Endodermal cell (in vitro differentiated cells): ENCODE measurements around the gene SYCP3. TPM values are rescaled to one million over a fixed set of nuclear protein-coding genes. Genes with fewer than 3 reads are reported as not detected.

Experiments used
- DNase-seq: peaks from one replicate; pipeline ENCODE4 v3.0.0-alpha.2; 2017
- H3K27ac ChIP-seq: 2 replicates; pipeline ENCODE4 v1.5.1; 2013; ENCODE audit warnings: mild to moderate bottlenecking, low read depth, low read length, moderate library complexity
- H3K27me3 ChIP-seq: 2 replicates; pipeline ENCODE4 v1.6.1; 2013; ENCODE audit warnings: mild to moderate bottlenecking, low read length, moderate library complexity; ENCODE audit not compliant: insufficient read depth, control insufficient read depth, poor library complexity, severe bottlenecking
- H3K36me3 ChIP-seq: 2 replicates; pipeline ENCODE4 v1.7.0; 2013; ENCODE audit warnings: mild to moderate bottlenecking, low read length, moderate library complexity; ENCODE audit not compliant: control insufficient read depth, insufficient read depth
- H3K4me1 ChIP-seq: one replicate; pipeline ENCODE4 v1.7.0; 2013; ENCODE audit warnings: low read length; ENCODE audit not compliant: control insufficient read depth, insufficient read depth
- H3K4me3 ChIP-seq: 2 replicates; pipeline ENCODE4 v1.5.1; 2013; ENCODE audit warnings: mild to moderate bottlenecking, low read length, moderate library complexity
- H3K9ac ChIP-seq: 2 replicates; pipeline ENCODE4 v1.6.1; 2013; ENCODE audit warnings: mild to moderate bottlenecking, low read length, moderate library complexity; ENCODE audit not compliant: poor library complexity, severe bottlenecking; ENCODE audit errors: extremely low read depth
- H3K9me3 ChIP-seq: 2 replicates; pipeline ENCODE4 v1.6.1; 2013; ENCODE audit warnings: mild to moderate bottlenecking, low read length, moderate library complexity; ENCODE audit not compliant: control insufficient read depth
- H3K27ac Mint-ChIP-seq: 2 replicates; pipeline ENCODE4 v1.8.0; 2020; ENCODE audit warnings: mixed read lengths
- H3K27me3 Mint-ChIP-seq: 2 replicates; pipeline ENCODE4 v1.8.0; 2021; ENCODE audit warnings: mild to moderate bottlenecking, mixed read lengths; ENCODE audit not compliant: insufficient read depth
- H3K36me3 Mint-ChIP-seq: 2 replicates; pipeline ENCODE4 v1.8.0; 2020; ENCODE audit warnings: low read depth, mixed read lengths
- H3K4me1 Mint-ChIP-seq: 2 replicates; pipeline ENCODE4 v1.8.0; 2020; ENCODE audit warnings: mixed read lengths
- H3K4me3 Mint-ChIP-seq: 2 replicates; pipeline ENCODE4 v1.8.0; 2020; ENCODE audit warnings: mild to moderate bottlenecking, moderate library complexity, mixed read lengths
- H3K9me3 Mint-ChIP-seq: 2 replicates; pipeline ENCODE4 v1.8.0; 2020; ENCODE audit warnings: mild to moderate bottlenecking, mixed read lengths
- CTCF ChIP-seq: fragments of 200-600 bp; sonication (generic); conservative IDR thresholded peaks from 2 replicates; pipeline ENCODE4 v1.5.0; 2021; ENCODE audit warnings: antibody characterized with exemption, mild to moderate bottlenecking
- WGBS, 2 experiments: methylation state at CpG; one replicate each; pipeline versions ENCODE4 v1.1.5 to v1.1.7; 2013; ENCODE audit warnings: missing lambda C conversion rate in 2 of 2, mixed read lengths in 1 of 2; ENCODE audit not compliant: insufficient coverage in 1 of 2, insufficient read length in 1 of 2; 5-methylcytosine and 5-hydroxymethylcytosine counted together
- total RNA-seq, 2 donors: library from RNA; stranded (reverse); fragmentation: NEBNext Ultra II Directional in 1 of 2; extraction: Animal tissue kit (Norgen Biotek cat#: 25700) in 1 of 2; gene quantifications; 2 replicates in 1 of 2; 3 replicates in 1 of 2; pipeline ENCODE4 v1.2.1, GENCODE V29; 2021

Gene SYCP3
- total RNA-seq, 2 donors from 2014 or later, result not detected

DNA sequence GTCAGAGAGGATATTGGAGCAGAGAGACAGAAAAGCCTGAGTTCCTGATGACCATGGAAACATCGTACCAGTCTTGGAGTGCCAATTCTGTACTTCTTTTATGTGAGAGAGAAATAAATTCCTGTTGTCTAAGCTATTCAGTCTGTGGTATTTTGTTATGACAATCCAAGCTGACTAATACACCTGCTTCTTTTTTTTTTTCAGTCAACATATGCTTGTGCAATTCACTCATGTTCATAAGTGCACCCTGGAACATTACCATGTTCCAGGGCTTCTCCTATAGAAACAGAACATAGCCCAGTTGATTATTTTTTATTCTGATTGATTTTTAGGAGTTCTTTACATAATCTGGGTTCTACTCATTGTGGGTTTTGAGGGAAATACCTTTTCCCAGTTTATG lies 43.6 kb downstream of the SYCP3 start:
- TF ChIP-seq CTCF, result no peak
- Mint-ChIP-seq H3K36me3 (no peaks in the 10 kb centered on the region), H3K9me3 (no peaks in the 10 kb centered on the region), H3K4me1 (peaks cover 10% of the 10 kb centered on the region), H3K4me3 (no peak overlapping the region), H3K27me3 (peaks cover 28% of the 10 kb centered on the region), H3K27ac (no peak overlapping the region)
- Histone ChIP-seq H3K9ac (no peak overlapping the region), H3K4me3 (no peak overlapping the region), H3K4me1 (peaks cover 6% of the 10 kb centered on the region), H3K27ac (no peak overlapping the region), H3K36me3 (no peaks in the 10 kb centered on the region), H3K27me3 (peaks cover 22% of the 10 kb centered on the region), H3K9me3 (no peaks in the 10 kb centered on the region)
- WGBS, 2 experiments, result 100% methylated on average over 1 of the region's 1 CpG; no CpG with 5 or more reads in 1 of the 2 experiments
- no peak for DNase-seq

DNA sequence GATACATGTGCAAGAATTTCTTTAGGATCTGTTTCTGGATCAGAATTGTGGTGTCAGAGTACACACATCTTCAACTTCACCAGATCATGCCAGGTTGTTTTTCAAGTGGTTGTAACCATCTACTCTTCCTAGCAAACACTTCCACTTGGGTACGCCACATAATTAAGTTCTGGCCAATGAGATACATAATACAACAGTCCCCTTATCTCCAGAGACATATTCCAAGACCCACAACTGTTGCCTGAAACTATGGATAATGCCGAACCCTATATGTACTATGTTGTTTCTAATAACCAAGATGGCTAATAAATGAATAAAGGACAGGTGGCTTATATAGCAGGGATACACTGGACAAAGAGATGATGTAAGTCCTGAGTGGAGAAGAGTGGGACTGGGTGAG lies 44.3 kb downstream of the SYCP3 start:
- Histone ChIP-seq H3K9ac (no peak overlapping the region), H3K4me1 (peaks cover 6% of the 10 kb centered on the region), H3K36me3 (no peaks in the 10 kb centered on the region), H3K4me3 (no peak overlapping the region), H3K27ac (no peak overlapping the region), H3K9me3 (no peaks in the 10 kb centered on the region), H3K27me3 (peaks cover 22% of the 10 kb centered on the region)
- no peak overlapping the region for H3K27ac Mint-ChIP-seq
- H3K27me3 Mint-ChIP-seq, result peaks cover 28% of the 10 kb centered on the region
- no peak overlapping the region for H3K4me3 Mint-ChIP-seq
- no peaks in the 10 kb centered on the region for H3K36me3 Mint-ChIP-seq
- no peak for TF ChIP-seq CTCF
- no peaks in the 10 kb centered on the region for H3K9me3 Mint-ChIP-seq
- peaks cover 10% of the 10 kb centered on the region for H3K4me1 Mint-ChIP-seq
- no peak for DNase-seq
- 97 to 100% methylated on average over 1 to 2 of the region's 2 CpGs for WGBS, 2 experiments

GRCh38 chr12:101694297-101694848 lies 44.9 kb downstream of the SYCP3 start:
- Histone ChIP-seq H3K27me3 (peaks cover 22% of the 10 kb centered on the region), H3K36me3 (no peaks in the 10 kb centered on the region), H3K4me1 (peaks cover 6% of the 10 kb centered on the region), H3K9me3 (no peaks in the 10 kb centered on the region), H3K4me3 (no peak overlapping the region), H3K9ac (no peak overlapping the region), H3K27ac (no peak overlapping the region)
- Mint-ChIP-seq H3K4me1 (peaks cover 10% of the 10 kb centered on the region), H3K27ac (no peak overlapping the region), H3K27me3 (peaks cover 28% of the 10 kb centered on the region), H3K36me3 (no peaks in the 10 kb centered on the region), H3K9me3 (no peaks in the 10 kb centered on the region), H3K4me3 (no peak overlapping the region)
- no peak for TF ChIP-seq CTCF
- 92 to 100% methylated on average over 1 to 2 of the region's 2 CpGs for whole genome bisulfite sequencing, 2 experiments
- no peak for DNase-seq
